ENCODE data around the gene CELSR1.

The CELSR1 gene

GRCh38 chr22:46417769-46418168 is 119.7 kb downstream of the CELSR1 start:
- in situ Hi-C loops (cut with MboI; ENCODE audit: low pct_unique_long_range_greater_than_20kb, low sequenced_read_pairs, unreplicated experiment) = no loop called here
- no peak for DNase-seq (ENCODE audit: low spot score)
- TF ChIP-seq, protein P1, sequence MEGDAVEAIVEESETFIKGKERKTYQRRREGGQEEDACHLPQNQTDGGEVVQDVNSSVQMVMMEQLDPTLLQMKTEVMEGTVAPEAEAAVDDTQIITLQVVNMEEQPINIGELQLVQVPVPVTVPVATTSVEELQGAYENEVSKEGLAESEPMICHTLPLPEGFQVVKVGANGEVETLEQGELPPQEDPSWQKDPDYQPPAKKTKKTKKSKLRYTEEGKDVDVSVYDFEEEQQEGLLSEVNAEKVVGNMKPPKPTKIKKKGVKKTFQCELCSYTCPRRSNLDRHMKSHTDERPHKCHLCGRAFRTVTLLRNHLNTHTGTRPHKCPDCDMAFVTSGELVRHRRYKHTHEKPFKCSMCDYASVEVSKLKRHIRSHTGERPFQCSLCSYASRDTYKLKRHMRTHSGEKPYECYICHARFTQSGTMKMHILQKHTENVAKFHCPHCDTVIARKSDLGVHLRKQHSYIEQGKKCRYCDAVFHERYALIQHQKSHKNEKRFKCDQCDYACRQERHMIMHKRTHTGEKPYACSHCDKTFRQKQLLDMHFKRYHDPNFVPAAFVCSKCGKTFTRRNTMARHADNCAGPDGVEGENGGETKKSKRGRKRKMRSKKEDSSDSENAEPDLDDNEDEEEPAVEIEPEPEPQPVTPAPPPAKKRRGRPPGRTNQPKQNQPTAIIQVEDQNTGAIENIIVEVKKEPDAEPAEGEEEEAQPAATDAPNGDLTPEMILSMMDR (IDR thresholded peaks at IDR 0.05; ENCODE audit: extremely low read depth, insufficient read depth, missing control alignments) = no peak

GRCh38 chr22:46416891-46417580 is 120.4 kb downstream of the CELSR1 start:
- no peak for DNase-seq (ENCODE audit: low spot score)
- TF ChIP-seq, protein P1 (IDR thresholded peaks at IDR 0.05; ENCODE audit: extremely low read depth, insufficient read depth, missing control alignments) = no peak
- in situ Hi-C loops (cut with MboI; ENCODE audit: low pct_unique_long_range_greater_than_20kb, low sequenced_read_pairs, unreplicated experiment) = no loop called here

GRCh38 chr22:46416520-46416871 is 120.9 kb downstream of the CELSR1 start:
- TF ChIP-seq, protein P1 (IDR thresholded peaks at IDR 0.05; ENCODE audit: extremely low read depth, insufficient read depth, missing control alignments) = no peak
- in situ Hi-C loops (cut with MboI; ENCODE audit: low pct_unique_long_range_greater_than_20kb, low sequenced_read_pairs, unreplicated experiment) = no loop called here
- DNase-seq (ENCODE audit: low spot score) = no peak

GRCh38 chr22:46415776-46416519 is 121.5 kb downstream of the CELSR1 start:
- TF ChIP-seq, protein P1 (IDR thresholded peaks at IDR 0.05; ENCODE audit: extremely low read depth, insufficient read depth, missing control alignments) = no peak
- in situ Hi-C loops (cut with MboI; ENCODE audit: low pct_unique_long_range_greater_than_20kb, low sequenced_read_pairs, unreplicated experiment) = no loop called here
- DNase-seq (ENCODE audit: low spot score) = no peak

- in situ Hi-C loops (cut with MboI; ENCODE audit: low pct_unique_long_range_greater_than_20kb, low sequenced_read_pairs, unreplicated experiment) = no loop called here
- TF ChIP-seq, protein P1 (IDR thresholded peaks at IDR 0.05; ENCODE audit: extremely low read depth, insufficient read depth, missing control alignments) = no peak
- no peak for DNase-seq (ENCODE audit: low spot score)
Measured at GRCh38 chr22:46414704-46415103, 122.7 kb downstream of the CELSR1 start.

- in situ Hi-C loops (cut with MboI; ENCODE audit: low pct_unique_long_range_greater_than_20kb, low sequenced_read_pairs, unreplicated experiment) = no loop called here
- DNase-seq (ENCODE audit: low spot score) = no peak
- TF ChIP-seq, protein P1 (IDR thresholded peaks at IDR 0.05; ENCODE audit: extremely low read depth, insufficient read depth, missing control alignments) = no peak
Measured at GRCh38 chr22:46413725-46414379, 123.6 kb downstream of the CELSR1 start.

All from GM13977 (cell line).